ENCODE data around the gene KRT34.

KRT34 gene

DNA sequence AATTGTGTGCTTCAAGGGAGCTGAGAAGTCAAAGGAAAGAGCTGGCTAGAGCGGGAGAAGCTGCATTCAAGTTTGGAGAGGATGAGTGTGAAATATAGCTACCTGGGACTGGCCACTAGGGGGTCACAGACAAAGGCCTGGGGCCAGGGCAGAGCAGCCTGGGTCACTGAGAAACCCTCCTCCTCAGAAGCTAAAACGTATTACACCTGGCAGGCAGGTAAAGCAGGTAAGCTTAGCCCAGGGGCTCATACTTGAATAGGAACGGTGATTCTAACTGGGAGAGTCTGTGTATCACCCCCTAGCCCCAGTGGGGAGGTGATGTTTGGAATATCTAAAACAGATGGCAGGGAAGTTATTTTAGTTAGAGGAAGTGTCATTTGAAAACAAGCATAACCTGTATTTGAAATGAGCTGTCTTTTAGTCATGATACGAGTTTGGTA is 35.5 kb upstream of the KRT34 start:
- Histone ChIP-seq H3K4me3 (ENCODE audit: low read length) (no peak overlapping the region), H3K4me1 (ENCODE audit: control insufficient read depth, insufficient read depth, low read length) (peaks cover 20% of the 10 kb centered on the region), H3K36me3 (ENCODE audit: control insufficient read depth, insufficient read depth, low read length, severe bottlenecking) (no peaks in the 10 kb centered on the region), H3K27me3 (replicated peaks; ENCODE audit: control insufficient read depth, insufficient read depth, low read length) (no peaks in the 10 kb centered on the region), H3K9me3 (ENCODE audit: control insufficient read depth, low read length) (no peaks in the 10 kb centered on the region), H3K9ac (ENCODE audit: low read length) (no peak overlapping the region)
- no peak for DNase-seq (ENCODE audit: low read depth)

DNA sequence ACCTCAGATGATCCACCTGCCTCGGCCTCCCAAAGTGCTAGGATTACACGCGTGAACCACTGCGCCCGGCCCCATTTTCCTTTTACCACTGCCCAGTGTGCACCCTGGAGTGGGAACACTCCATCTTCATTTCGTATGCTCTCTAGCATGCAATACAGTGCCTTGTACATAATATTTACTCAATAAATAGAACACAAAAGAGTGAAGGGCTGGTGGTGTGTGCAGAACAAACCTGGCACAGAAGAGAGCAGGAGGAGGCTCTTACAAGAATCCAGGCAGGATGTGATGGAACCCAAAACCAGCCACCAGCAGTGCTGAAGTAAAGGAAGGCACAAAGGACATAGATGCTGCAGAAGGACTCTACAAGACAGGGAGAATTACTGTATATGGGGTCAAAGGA is 35.0 kb upstream of the KRT34 start:
- no peaks in the 10 kb centered on the region for H3K36me3 ChIP-seq (ENCODE audit: control insufficient read depth, insufficient read depth, low read length, severe bottlenecking)
- no peak for DNase-seq (ENCODE audit: low read depth)

DNA sequence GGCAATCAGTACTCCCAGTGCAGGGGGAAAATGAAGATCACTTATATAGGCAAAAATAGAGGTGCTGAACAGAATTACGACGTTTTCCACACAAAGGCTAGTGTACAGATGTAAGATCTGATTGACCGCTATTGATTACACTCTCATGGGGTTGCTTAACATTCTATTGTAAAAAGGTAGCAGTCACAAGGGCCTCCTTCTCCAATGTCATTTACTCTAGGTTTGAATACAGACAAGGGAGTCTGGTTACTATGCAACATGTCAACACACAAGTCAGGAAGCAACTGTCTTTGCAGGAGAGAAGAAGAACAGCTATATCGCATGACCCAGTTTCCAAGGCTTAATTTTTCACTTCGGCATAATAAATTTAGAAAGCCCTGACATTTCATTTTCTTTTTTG is 34.4 kb upstream of the KRT34 start:
- no peaks in the 10 kb centered on the region for H3K27me3 ChIP-seq (replicated peaks; ENCODE audit: control insufficient read depth, insufficient read depth, low read length)
- peaks cover 20% of the 10 kb centered on the region for H3K4me1 ChIP-seq (ENCODE audit: control insufficient read depth, insufficient read depth, low read length)
- H3K9ac ChIP-seq (ENCODE audit: low read length): no peak overlapping the region
- no peaks in the 10 kb centered on the region for H3K9me3 ChIP-seq (ENCODE audit: control insufficient read depth, low read length)
- no peak overlapping the region for H3K4me3 ChIP-seq (ENCODE audit: low read length)
- no peaks in the 10 kb centered on the region for H3K36me3 ChIP-seq (ENCODE audit: control insufficient read depth, insufficient read depth, low read length, severe bottlenecking)
- DNase-seq (ENCODE audit: low read depth): peak; percentile 25

More for the DNA sequence above, 35.0 kb upstream of the KRT34 start:
- Histone ChIP-seq H3K4me1 (ENCODE audit: control insufficient read depth, insufficient read depth, low read length) (peaks cover 20% of the 10 kb centered on the region), H3K4me3 (ENCODE audit: low read length) (no peak overlapping the region), H3K27me3 (replicated peaks; ENCODE audit: control insufficient read depth, insufficient read depth, low read length) (no peaks in the 10 kb centered on the region), H3K9me3 (ENCODE audit: control insufficient read depth, low read length) (no peaks in the 10 kb centered on the region), H3K9ac (ENCODE audit: low read length) (no peak overlapping the region)

DNA sequence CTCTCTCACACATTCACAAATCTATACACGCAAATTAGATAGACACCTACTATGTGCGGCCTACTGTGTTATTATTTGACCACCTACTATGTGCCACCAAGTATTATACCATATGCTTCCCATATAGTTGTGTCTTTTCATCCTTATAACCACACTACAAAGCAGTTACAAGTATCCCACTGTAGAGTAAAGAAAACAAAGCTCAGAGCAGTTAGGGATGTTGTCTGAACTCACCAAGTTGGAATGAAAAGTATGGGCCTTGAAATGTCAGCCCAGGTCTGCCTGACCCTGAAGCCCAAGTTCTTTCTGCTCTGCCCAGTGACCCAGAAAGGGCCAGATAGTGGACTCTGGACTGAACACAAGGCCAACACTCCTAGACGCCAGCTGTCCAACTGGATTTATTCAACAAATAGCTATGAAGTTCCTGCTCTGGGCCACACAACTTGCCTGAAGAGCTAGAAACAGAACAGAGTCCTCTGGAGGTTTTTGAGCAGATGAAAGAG is 33.8 kb upstream of the KRT34 start:
- no peaks in the 10 kb centered on the region for H3K9me3 ChIP-seq (ENCODE audit: control insufficient read depth, low read length)
- H3K4me3 ChIP-seq (ENCODE audit: low read length): no peak overlapping the region
- peaks cover 19% of the 10 kb centered on the region for H3K4me1 ChIP-seq (ENCODE audit: control insufficient read depth, insufficient read depth, low read length)
- no peak overlapping the region for H3K9ac ChIP-seq (ENCODE audit: low read length)
- no peaks in the 10 kb centered on the region for H3K27me3 ChIP-seq (replicated peaks; ENCODE audit: control insufficient read depth, insufficient read depth, low read length)
- no peaks in the 10 kb centered on the region for H3K36me3 ChIP-seq (ENCODE audit: control insufficient read depth, insufficient read depth, low read length, severe bottlenecking)
- DNase-seq (ENCODE audit: low read depth): peak; percentile 78

DNA sequence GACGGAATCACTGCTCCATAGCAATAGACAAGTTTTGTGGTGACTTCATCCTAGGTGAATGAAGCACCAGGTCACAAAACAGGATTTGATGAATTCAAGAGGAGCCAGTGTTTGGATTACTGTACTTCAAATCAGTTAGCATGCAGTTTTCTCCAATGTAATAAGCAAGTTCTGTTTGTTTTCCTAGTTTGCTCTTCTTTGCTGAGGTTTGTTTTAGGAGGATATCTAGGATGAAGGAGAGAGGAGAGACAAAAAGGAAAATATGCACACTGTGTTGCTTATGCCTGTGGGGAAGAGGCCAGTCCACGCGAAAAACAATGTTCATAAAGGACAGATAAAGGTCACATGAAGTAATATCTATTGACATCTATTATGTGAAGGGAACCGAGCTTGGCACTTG is 33.3 kb upstream of the KRT34 start:
- peak; percentile 24 for DNase-seq (ENCODE audit: low read depth)
- Histone ChIP-seq H3K9me3 (ENCODE audit: control insufficient read depth, low read length) (no peaks in the 10 kb centered on the region), H3K4me3 (ENCODE audit: low read length) (no peak overlapping the region)

DNA sequence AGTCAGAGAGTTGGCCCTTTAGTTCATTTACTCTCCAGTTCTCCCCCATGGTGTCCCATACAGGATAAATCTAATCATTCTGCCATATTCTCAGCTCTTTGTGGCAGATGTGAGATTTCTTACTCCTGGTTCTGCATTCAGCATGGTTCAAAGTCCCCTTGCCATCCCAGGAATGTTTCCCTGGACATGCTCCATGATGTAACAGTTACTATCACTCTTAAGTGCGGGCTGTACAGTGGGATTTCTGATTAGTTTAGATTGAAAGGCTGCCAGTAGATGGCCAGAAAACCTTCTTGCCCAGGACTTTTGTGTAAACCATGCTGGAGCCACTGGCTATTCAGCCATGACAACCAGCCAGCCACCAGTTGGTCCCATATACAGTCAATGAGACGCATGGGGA is 31.9 kb upstream of the KRT34 start:
- H3K4me1 ChIP-seq (ENCODE audit: control insufficient read depth, insufficient read depth, low read length): peaks cover 15% of the 10 kb centered on the region
- H3K4me3 ChIP-seq (ENCODE audit: low read length): no peak overlapping the region
- H3K27me3 ChIP-seq (replicated peaks; ENCODE audit: control insufficient read depth, insufficient read depth, low read length): peaks cover 3% of the 10 kb centered on the region
- DNase-seq (ENCODE audit: low read depth): no peak
- no peak overlapping the region for H3K9ac ChIP-seq (ENCODE audit: low read length)
- H3K9me3 ChIP-seq (ENCODE audit: control insufficient read depth, low read length): no peaks in the 10 kb centered on the region
- H3K36me3 ChIP-seq (ENCODE audit: control insufficient read depth, insufficient read depth, low read length, severe bottlenecking): no peaks in the 10 kb centered on the region

More for the DNA sequence above, 33.3 kb upstream of the KRT34 start:
- Histone ChIP-seq H3K9ac (ENCODE audit: low read length) (no peak overlapping the region), H3K4me1 (ENCODE audit: control insufficient read depth, insufficient read depth, low read length) (peaks cover 15% of the 10 kb centered on the region), H3K27me3 (replicated peaks; ENCODE audit: control insufficient read depth, insufficient read depth, low read length) (no peaks in the 10 kb centered on the region), H3K36me3 (ENCODE audit: control insufficient read depth, insufficient read depth, low read length, severe bottlenecking) (no peaks in the 10 kb centered on the region)

DNA sequence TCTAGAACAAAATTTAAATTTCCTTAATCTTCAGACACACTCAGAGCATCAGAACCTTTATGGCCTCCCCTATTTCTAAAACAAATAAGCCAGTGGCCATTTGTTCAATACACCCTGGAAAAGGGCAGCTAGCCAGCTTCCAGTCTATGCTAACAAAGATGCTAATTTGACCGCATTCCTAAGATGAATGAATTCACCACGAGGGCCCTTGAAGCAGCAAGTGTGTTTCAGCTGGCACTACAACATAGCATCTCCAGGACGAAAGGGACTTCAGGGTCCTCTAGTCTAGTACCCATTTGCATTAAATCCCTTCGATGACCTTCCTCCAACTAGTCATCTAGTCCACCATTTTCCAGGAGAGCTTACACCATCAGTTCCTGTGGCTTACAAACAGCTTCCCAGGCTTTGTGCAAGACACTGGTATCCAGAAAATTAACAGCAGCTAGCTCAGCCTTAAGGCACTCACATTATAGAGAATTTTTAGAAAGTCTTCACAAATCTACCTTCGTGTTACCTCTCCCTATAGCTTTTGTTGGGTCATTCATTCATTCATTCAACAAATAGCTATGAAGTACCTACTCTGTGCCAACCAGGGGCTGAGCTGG is 31.3 kb upstream of the KRT34 start:
- Histone ChIP-seq H3K4me1 (ENCODE audit: control insufficient read depth, insufficient read depth, low read length) (peaks cover 15% of the 10 kb centered on the region), H3K4me3 (ENCODE audit: low read length) (no peak overlapping the region), H3K36me3 (ENCODE audit: control insufficient read depth, insufficient read depth, low read length, severe bottlenecking) (no peaks in the 10 kb centered on the region), H3K9ac (ENCODE audit: low read length) (no peak overlapping the region), H3K9me3 (ENCODE audit: control insufficient read depth, low read length) (no peaks in the 10 kb centered on the region), H3K27me3 (replicated peaks; ENCODE audit: control insufficient read depth, insufficient read depth, low read length) (peaks cover 3% of the 10 kb centered on the region)
- peak; percentile 19 for DNase-seq (ENCODE audit: low read depth)

DNA sequence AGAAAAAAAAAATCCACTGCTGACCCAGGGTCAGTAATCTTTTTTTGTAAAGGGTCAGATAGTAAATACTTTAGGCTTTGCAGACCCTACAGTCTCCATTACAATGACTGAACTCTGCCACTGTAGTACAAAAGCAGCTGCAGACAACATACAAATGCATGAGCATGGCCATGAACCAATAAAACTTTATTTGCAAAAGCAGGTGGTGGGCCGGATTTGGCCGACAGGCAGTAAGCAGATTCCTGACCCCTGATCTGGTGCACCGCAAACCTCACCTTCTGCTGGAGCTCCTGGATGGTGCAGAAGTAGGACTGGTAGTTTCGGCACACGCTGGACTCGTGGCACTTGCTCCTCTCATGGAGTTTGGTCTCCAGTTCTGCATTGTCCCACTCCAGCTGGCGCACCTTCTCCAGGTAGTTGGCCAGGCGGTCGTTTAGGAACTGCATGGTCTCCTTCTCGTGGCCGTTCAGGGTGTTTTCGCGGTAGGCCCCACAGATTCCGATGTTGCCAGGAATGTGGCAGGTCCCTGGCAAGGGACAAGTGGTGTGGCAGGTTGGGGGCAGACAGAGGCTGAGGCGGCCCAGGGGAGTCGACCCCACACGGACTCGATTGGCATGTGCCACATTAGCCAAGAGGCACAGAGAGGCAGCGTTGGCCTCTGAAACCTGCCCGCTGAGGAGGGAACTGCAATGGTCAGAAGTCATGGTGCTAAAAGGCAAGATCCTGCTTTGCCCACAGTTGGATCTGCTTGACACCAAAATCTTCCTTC is 29.1 kb upstream of the KRT34 start:
- no peaks in the 10 kb centered on the region for H3K9me3 ChIP-seq (ENCODE audit: control insufficient read depth, low read length)
- peaks cover 5% of the 10 kb centered on the region for H3K27me3 ChIP-seq (replicated peaks; ENCODE audit: control insufficient read depth, insufficient read depth, low read length)
- DNase-seq (ENCODE audit: low read depth): no peak
- H3K4me3 ChIP-seq (ENCODE audit: low read length): no peak overlapping the region
- H3K36me3 ChIP-seq (ENCODE audit: control insufficient read depth, insufficient read depth, low read length, severe bottlenecking): no peaks in the 10 kb centered on the region
- peaks cover 12% of the 10 kb centered on the region for H3K4me1 ChIP-seq (ENCODE audit: control insufficient read depth, insufficient read depth, low read length)
- no peak overlapping the region for H3K9ac ChIP-seq (ENCODE audit: low read length)

DNA sequence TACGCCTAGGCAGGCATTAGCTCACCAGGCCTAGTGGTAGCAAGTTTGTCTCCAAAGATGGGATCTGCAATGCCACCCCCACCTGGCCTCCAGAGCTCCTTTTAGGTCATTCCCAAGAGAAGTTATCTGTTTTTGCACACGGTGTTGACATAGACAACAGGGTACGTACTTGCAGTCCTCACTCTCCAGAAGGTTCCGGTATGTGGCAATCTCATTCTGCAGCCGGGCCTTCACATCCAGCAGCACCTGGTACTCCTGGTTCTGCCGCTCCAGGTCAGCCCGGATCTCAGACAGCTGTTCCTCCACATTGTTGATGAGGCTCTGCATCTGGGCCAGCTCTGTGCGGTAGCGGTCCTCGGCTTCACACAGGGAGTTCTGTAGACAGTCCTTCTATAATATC is 25.1 kb upstream of the KRT34 start:
- Histone ChIP-seq H3K4me3 (ENCODE audit: low read length) (no peak overlapping the region), H3K9me3 (ENCODE audit: control insufficient read depth, low read length) (no peaks in the 10 kb centered on the region), H3K9ac (ENCODE audit: low read length) (no peak overlapping the region), H3K27me3 (replicated peaks; ENCODE audit: control insufficient read depth, insufficient read depth, low read length) (peaks cover 5% of the 10 kb centered on the region), H3K4me1 (ENCODE audit: control insufficient read depth, insufficient read depth, low read length) (peaks cover 8% of the 10 kb centered on the region), H3K36me3 (ENCODE audit: control insufficient read depth, insufficient read depth, low read length, severe bottlenecking) (no peaks in the 10 kb centered on the region)
- no peak for DNase-seq (ENCODE audit: low read depth)

DNA sequence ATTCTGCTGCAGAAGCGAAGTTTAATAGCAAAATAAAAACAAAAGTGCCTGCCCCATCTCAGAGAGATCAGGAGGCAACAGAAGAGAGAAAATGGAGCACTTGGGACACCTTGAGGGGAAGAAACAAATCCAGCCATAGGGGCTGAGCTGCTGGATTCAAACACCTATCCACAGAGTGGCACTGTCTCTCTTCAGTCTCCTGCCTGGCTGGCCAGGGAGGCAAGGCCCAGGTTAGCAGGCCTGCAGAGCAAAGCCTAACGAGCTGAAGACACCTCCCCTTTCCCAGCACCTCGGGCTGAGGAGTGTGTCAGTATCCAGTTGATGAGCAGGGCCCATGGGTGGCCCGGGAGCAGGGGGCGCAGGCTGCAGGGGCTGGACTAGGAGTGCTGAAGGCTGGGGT is 24.1 kb upstream of the KRT34 start:
- Histone ChIP-seq H3K27me3 (replicated peaks; ENCODE audit: control insufficient read depth, insufficient read depth, low read length) (peaks cover 5% of the 10 kb centered on the region), H3K36me3 (ENCODE audit: control insufficient read depth, insufficient read depth, low read length, severe bottlenecking) (no peaks in the 10 kb centered on the region), H3K9ac (ENCODE audit: low read length) (no peak overlapping the region), H3K4me1 (ENCODE audit: control insufficient read depth, insufficient read depth, low read length) (peaks cover 8% of the 10 kb centered on the region), H3K9me3 (ENCODE audit: control insufficient read depth, low read length) (no peaks in the 10 kb centered on the region), H3K4me3 (ENCODE audit: low read length) (no peak overlapping the region)
- DNase-seq (ENCODE audit: low read depth): no peak

DNA sequence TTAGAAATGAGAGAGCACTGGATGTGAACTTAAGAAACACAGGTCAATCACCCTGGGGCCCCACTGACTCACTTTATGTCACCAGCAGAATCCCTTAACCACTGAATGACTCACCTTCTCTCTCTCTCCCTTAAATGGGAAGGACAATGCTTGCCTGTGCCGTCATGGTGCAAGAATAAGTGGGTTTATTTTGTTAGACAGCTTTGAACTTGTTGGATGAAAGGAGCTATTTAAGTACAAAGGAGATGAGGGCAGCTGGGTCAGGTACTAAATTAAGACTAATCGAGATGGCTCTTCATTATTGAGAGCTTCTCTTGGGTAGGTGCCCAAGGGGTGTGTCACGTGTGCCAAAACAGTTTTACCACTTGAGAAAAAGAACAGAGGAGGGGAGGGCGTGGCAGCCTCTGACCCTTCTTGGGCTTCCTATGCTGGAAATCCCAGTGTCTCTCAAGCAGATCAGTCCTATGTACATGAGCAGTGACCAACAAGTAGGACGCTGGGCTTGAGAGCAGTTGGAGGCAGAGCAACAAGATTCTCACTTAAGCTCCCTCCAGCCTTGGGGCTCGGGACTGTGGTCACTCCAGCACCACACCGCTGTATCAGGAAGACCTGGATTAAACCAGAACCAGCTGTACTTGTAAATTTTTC is 22.0 kb upstream of the KRT34 start:
- peaks cover 7% of the 10 kb centered on the region for H3K27me3 ChIP-seq (replicated peaks; ENCODE audit: control insufficient read depth, insufficient read depth, low read length)
- no peaks in the 10 kb centered on the region for H3K36me3 ChIP-seq (ENCODE audit: control insufficient read depth, insufficient read depth, low read length, severe bottlenecking)
- peaks cover 8% of the 10 kb centered on the region for H3K4me1 ChIP-seq (ENCODE audit: control insufficient read depth, insufficient read depth, low read length)
- H3K9me3 ChIP-seq (ENCODE audit: control insufficient read depth, low read length): no peaks in the 10 kb centered on the region
- no peak overlapping the region for H3K4me3 ChIP-seq (ENCODE audit: low read length)
- no peak overlapping the region for H3K9ac ChIP-seq (ENCODE audit: low read length)
- peak; percentile 75 for DNase-seq (ENCODE audit: low read depth)
